ENCODE measurements around the gene AGR3.

The AGR3 gene

DNA sequence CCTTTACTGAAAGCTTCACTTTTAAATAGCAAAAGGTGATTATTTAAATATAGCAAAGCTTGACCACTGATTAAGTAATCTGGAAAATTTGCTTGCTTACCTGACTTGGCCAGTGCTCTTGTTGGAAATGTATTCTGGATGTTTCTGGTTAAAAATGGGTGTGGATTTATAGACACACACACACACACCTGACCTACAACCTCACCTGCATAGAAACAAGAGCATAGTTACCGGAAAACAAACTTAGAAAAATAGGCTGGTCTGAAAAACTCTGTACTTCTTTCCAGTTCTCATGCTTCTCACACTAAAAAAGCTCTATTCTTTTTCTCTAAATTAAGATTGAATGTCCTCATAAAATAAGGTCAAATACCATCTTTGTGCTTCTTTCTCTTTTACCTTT lies at the start of gene AGR3:
AGR3 (minus strand) TSS at position 140 of the 400 bp plus-strand sequence. CDS start 3,365 bp downstream, outside the sequence.
- DNase-seq (ENCODE audit: insufficient read length, low spot score) (no peak), FAIRE-seq (no peak)

DNA sequence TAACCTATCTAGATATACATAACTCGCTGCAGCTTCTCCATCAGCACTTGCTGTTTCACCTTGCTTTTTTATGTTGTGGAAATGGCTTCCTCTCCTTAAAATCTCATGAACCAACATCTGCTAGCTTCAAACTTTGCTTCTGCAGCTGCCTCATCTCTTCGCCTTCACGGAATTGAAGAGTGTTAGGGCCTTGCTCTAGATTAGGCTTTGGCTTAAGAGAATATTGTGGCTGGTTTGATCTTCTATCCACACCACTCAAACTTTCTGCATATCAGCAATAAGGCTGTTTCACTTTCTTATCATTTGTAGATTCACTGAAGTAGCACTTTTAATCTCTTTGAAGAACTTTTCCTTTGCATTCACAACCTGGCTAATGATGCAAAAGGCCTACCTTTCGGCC lies 49.2 kb upstream of the AGR3 start:
- DNase-seq (ENCODE audit: insufficient read length, low spot score) (no peak), FAIRE-seq (no peak)

DNA sequence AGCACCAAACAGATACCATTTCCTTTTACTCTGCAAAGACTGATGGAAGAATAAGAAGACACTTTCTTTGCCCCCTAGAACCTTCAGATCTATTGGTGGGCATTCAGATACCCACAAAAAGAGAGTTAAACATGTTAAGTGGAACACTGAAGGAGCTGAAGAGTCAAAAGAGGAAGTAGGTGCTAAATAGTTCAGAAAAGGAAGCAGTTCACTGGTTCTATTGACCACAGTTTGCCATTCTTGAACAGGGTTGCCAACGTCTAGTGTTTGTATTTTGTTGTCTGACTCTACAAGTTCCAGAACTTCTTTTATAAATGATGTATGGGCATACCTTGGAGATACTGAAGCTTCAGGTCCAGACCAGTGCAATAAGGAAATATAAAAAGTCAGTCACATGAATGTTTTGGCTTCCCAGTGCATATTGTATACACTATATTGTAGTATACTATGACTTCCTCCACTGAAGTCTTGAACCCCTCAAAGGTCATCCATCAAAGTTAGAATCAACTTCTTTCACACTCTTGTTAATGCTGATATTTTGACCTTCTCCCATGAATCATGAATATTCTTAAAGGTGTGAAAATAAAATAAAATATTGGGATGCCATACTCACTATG lies 47.5 kb upstream of the AGR3 start:
- FAIRE-seq (no peak), DNase-seq (ENCODE audit: insufficient read length, low spot score) (no peak)

DNA sequence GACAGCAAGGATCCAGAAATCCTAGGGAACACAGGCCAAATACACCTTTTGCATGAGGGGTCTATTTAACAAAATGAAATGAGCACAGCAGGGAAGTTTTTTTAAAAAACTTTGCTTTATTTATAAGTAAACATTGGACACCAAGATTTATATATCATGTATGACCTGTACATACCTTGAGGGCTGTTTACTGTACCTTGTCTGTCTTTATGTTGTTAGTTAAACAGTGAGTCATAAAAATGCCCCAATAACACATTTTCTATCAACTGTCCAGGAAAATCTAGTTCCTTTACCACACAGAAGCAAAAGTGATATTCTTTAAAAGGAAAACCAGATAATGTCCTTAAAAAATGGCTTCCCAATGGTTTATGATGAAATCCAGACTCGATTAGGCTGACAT lies 45.1 kb upstream of the AGR3 start:
- FAIRE-seq (no peak), DNase-seq (ENCODE audit: insufficient read length, low spot score) (no peak)

DNA sequence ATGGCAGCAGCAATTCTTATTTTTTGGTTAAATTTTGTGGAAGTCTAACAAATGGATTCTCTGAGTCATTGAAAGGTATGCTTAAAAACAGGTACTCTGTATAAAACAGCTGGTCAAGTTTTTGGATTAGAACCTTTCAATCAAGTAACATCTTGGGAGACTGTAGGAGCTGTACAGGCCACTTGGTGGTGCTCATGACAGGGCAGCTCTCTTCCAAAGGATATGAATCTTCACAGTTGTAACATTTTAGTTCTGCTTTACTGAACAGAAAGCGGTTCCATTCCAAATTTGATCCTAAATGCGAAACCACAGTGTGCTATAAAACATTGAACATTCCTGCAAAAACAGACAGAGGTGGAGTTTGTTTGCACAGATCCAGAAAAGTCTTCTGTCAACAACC lies 44.5 kb upstream of the AGR3 start:
- DNase-seq (ENCODE audit: insufficient read length, low spot score) (peak; percentile 23), FAIRE-seq (no peak)

DNA sequence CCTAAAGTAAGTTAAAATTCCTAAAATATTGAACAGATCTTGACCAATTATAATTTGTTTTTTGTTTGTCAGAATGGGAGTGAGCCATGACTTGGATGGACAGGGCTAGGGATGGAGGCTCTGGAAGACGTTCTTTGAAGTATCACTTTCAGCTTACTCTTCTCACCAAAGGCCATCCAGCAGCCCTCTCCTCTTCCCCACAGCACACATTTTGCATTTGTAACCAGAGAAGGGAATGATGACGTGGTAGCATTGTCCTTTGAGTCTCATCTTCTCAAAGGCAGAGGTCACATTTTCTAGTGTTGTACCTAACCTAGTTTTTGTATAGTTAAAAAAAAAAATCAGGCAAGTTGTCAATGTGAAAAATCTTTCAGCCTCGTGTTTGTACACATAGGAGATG lies 43.8 kb upstream of the AGR3 start:
- no peak for FAIRE-seq
- DNase-seq (ENCODE audit: insufficient read length, low spot score), result no peak

GRCh38 chr7:16923019-16923418 lies 41.2 kb upstream of the AGR3 start:
- DNase-seq (ENCODE audit: insufficient read length, low spot score) (no peak), FAIRE-seq (no peak)

DNA sequence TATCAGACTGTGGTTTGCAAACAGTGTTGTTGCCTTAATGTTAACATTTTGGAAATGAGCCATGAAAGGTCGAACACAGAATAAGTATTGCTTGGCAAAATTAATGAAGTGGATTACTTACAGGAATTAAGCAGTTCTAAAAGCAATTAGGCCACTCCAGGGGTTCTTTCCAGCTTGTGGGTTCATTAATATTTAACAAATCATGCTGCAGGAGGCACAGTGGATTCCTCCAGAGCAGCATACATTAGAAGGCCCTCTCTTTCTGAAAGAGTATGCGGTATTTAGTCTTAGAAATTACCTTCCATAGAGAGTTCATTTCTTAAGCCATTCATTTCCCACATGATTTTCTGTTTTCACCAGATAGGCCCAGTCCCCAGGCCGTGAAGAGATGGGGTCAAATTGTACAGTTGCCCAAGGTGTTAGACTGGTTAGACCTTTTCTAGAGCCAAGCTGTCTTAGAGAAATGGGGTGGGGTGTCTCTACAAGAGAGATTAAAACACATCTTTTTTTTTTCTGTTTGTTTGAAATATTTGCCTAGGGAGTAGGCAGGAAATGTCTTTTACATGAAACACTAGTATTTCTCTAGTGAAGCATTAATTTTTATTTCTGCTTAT lies 40.0 kb upstream of the AGR3 start:
- DNase-seq (ENCODE audit: insufficient read length, low spot score) (no peak), FAIRE-seq (no peak)

- DNase-seq (ENCODE audit: insufficient read length, low spot score) (no peak), FAIRE-seq (no peak)
These were observed 39.4 kb upstream of the AGR3 start for GRCh38 chr7:16921151-16921550.

DNA sequence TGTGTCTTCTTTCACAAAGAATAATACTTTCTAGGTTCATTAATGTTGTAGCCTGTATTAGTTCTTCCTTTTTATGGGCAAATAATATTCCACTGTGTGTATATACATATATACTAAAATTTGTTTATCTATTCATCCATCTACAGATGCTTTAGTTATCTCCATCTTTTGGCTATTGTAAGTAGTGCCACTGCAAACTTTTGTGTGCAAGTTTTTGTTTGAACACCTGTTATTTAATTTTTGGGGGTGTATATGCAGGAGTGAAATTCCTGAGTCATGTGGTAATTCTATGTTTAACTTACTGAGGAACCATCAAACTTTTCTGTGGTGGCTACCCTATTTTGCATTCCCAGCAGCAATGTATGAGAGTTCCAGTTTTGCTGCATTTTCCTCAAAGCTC lies 37.7 kb upstream of the AGR3 start:
- FAIRE-seq (no peak), DNase-seq (ENCODE audit: insufficient read length, low spot score) (no peak)

DNA sequence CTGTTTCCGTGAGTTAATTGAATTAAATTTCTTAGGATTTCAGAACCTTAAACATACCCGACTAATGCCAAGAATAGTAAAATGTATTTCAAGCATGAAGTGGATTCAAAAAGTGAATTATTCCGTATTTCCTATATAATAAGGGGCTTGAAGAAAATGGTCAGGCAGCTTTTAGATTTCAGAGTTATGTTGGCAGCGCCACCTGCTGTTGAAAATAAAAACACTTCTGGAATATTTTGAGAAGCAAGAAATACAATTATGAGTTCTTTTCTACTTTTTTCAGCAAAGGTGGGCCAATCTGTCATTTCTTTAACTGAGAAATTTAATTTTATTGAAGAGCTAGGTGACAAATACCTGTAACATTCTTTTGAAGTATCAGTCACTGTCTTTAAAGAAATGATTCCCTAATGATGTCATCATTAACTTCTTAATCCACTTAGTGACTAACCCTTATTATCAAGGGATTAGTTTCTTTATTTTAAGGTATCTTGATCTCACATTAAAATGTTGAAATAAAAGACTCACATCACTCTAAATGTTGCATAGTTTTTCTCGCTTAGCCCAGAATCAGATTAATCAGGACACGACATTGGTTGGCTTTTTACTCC lies 36.6 kb upstream of the AGR3 start:
- DNase-seq (ENCODE audit: insufficient read length, low spot score) (peak; percentile 25), FAIRE-seq (no peak)

DNA sequence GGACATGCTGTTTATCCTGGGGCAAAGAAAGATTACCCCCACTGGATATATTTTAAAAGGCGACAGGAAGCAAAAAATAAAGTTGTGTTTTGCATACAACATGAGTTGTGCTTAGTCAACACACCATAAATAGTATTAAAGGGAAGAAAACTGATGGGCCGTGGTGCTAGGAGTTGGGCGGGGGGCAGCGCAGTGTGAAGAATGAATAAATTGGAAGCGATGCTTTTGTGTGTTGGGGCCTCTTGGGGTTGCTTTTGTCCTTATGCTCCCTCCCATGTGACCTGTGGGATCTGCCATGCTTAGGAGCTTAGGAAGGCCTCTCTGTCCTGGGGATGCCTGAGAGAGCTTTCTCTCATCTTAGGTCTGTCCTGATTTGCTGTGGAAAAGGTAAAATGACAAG lies 35.0 kb upstream of the AGR3 start:
- no peak for FAIRE-seq
- DNase-seq (ENCODE audit: insufficient read length, low spot score), result no peak

- FAIRE-seq, result no peak
- peak; percentile 48 for DNase-seq (ENCODE audit: insufficient read length, low spot score)
These were observed 34.4 kb upstream of the AGR3 start for GRCh38 chr7:16916105-16916639.

GRCh38 chr7:16915405-16915804 lies 33.6 kb upstream of the AGR3 start:
- peak; percentile 61 for DNase-seq (ENCODE audit: insufficient read length, low spot score)
- FAIRE-seq, result no peak

DNA sequence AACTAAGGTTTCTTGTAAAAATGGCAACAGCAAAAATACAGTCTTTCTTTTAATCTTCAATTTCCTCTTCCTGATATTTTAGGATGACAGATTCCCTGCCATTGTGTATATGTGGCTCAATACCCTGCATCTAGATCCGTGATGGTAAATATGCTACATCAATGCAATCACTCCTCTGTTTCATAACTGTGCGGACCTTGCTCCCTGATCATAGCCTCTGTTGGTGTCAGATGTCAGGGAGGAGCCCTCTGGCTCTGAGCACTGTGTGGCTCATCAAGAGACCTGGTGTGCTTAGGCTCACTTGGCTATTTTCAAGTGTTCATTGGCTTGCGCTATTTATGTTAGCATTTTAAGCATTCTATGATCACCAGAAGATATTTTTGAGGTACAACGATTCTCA lies 33.0 kb upstream of the AGR3 start:
- no peak for DNase-seq (ENCODE audit: insufficient read length, low spot score)
- no peak for FAIRE-seq

DNA sequence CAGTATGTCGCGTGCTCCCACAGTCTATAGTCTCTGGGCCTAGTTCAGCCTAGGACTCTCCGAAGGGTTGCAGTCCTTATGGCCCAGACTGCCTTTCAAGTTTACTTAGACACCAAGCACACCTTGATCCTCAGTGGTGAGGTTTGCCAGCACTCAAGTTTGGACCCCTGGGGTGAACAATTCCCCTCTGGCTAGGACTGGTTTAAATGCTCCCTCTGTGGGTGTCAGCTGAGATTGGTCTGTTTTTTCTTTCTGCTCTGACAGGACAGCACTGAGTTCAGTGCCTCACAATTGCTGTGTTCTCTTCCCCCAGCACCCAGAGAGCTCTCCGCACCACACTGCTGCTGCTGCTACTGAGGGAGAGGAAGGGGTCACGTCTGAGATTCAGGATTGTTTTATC lies 31.9 kb upstream of the AGR3 start:
- FAIRE-seq (no peak), DNase-seq (ENCODE audit: insufficient read length, low spot score) (no peak)

- no peak for FAIRE-seq
These were observed 30.8 kb upstream of the AGR3 start for GRCh38 chr7:16912540-16912939.

GRCh38 chr7:16908561-16908960 lies 26.8 kb upstream of the AGR3 start:
- FAIRE-seq (no peak), DNase-seq (ENCODE audit: insufficient read length, low spot score) (no peak)

More at GRCh38 chr7:16912540-16912939, 30.8 kb upstream of the AGR3 start:
- no peak for DNase-seq (ENCODE audit: insufficient read length, low spot score)

GRCh38 chr7:16905300-16906044 lies 23.7 kb upstream of the AGR3 start:
- no peak for DNase-seq (ENCODE audit: insufficient read length, low spot score)
- FAIRE-seq, result no peak

DNA sequence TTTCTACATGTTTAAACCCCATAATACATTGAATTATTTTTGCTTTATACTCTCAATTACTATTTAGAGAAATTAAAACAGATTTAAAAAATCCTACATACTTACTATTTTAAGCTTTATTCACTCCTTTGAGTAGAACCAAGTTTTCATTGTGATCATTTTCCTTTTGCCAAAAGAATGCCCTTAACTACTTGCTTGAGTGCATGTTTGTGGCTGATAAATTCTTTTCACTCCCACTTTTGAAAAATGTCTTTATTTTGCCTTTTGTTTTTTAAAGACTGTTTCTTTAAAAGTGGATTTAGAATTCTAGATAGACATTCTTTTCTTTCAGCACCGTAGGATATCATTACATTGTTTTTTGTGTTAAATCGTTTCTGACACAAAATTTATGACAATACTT lies 22.3 kb upstream of the AGR3 start:
- no peak for FAIRE-seq
- DNase-seq (ENCODE audit: insufficient read length, low spot score), result no peak

GRCh38 chr7:16900209-16900768 lies 18.5 kb upstream of the AGR3 start:
- no peak for DNase-seq (ENCODE audit: insufficient read length, low spot score)
- FAIRE-seq, result no peak

All from HTR-8/SVneo (cell line).